HG02852 (cell line): ENCODE results near the gene UGT2A3.
"Not testable (repeated sequence)": the region's sequence is repeated elsewhere in the genome, so short reads cannot be mapped to it uniquely, and the experiment has no call there.

ENCODE experiments used
- ATAC-seq: cut with Tn5 transposase; IDR thresholded peaks from one replicate; pipeline ENCODE4 v1.9.1; 2021; ENCODE audit warnings: mild to moderate bottlenecking, moderate library complexity; ENCODE audit not compliant: unreplicated experiment

The UGT2A3 gene

GRCh38 chr4:68951078-68951805 is at the start of gene UGT2A3:
UGT2A3 (minus strand) TSS chr4:68951804; CDS start chr4:68951760, 44 bp downstream.
- no peak for ATAC-seq

GRCh38 chr4:68997040-68997439 is 45.4 kb upstream of the UGT2A3 start:
- no peak for ATAC-seq

- peak; percentile 56 for ATAC-seq
Measured at GRCh38 chr4:68995292-68995691, 43.7 kb upstream of the UGT2A3 start.

GRCh38 chr4:68987007-68987406 is 35.4 kb upstream of the UGT2A3 start:
- no peak for ATAC-seq

GRCh38 chr4:68985442-68985841 is 33.8 kb upstream of the UGT2A3 start:
- no peak for ATAC-seq

DNA sequence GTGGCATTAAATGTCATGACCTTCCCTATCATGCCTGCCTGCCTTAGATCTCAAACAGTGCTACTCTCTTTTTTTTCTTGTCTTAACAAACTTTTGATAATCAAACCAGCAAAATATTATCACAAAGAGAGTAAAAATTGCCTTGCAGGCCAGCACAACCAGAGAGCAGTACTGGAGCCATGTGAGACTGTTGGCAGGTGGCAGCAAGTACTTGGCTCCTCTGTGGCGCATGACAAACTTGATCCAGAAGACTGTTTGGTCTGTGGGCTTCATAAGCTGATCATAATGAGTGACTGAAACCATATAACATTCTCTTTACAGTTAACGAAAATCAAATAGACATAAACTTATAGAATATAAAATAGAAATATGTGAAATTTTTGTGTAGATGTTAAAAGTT is 33.3 kb upstream of the UGT2A3 start:
- no peak for ATAC-seq

DNA sequence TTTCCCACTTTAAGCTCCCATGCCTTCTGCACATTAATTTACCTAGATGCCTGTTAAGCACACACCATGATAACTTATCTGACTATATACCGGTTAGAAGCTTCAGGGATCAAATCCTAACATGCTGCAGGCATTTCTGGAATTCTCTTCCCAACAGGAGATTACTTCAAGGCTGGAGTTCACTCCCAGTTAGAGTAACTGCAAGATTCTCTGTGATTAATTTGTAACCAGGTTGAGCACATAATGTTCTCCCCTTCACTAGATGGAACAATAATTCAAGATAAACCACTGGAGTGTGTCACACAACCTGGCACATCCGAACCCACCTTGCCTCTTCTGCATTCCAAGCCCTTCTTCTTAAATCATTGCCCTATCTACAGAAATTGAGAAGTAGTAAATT is 11.8 kb upstream of the UGT2A3 start:
- no peak for ATAC-seq

DNA sequence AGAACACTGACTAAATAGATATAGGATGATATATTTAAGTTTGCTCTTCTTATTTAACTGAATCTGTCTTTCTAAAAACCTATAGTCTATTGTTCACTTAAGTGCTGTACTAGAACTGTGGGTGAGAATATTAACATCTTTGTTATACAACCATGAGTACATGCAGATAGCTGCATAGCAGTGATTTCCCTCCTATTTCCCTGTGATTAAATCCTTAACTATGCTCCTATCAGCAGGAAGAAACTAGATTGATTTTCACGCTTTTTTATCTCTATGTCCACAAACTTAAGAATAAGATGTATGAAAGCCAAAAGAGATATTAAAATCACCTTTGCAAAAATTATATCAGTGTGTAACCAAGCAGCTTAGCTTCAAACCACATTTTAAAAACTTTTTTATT is 11.3 kb upstream of the UGT2A3 start:
- no peak for ATAC-seq

- ATAC-seq, result no peak
Measured at GRCh38 chr4:68960294-68961163, 8.9 kb upstream of the UGT2A3 start.

DNA sequence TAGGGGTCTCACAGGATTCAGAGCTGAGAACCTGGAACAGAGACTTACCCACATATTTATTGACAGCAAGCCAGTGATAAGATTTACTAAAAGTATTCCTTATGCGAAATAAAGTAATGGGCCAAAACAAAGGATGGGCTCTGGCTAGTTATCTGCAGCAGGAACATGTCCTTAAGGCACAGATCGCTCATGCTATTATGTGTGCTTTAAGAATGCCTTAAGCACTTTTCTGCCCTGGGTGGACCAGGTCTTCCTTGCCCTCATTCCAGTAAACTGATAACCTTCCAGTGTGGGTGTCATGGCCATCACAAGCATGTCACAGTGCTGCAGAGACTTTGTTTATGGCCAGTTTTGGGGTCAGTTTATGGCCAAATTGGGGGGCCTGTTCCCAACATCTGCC is 7.5 kb upstream of the UGT2A3 start:
- not testable (repeated sequence) for ATAC-seq

- no peak for ATAC-seq
Measured at GRCh38 chr4:68954126-68954525, 2.5 kb upstream of the UGT2A3 start.

- no peak for ATAC-seq
Measured at GRCh38 chr4:68953056-68953596, 1.5 kb upstream of the UGT2A3 start.

- no peak for ATAC-seq
Measured at GRCh38 chr4:68951806-68952585, 392 bp upstream of the UGT2A3 start.

DNA sequence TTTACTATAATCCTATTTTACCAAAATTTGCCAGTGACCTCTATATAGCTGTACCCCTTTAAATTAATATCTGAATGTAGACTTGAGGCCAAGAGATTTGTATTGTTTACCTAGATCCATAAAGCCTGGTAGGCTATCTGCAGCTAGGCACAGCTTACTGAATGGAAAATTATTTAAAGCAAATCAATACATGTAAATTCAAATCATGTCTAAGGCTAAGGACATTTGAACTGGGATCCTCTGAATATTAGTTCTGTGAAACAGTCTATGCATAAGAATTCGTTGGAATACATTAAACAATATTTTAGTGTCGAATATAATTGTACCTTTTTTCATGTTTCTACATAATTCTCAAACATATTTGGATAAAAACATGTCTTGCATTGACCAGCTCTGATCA is 1.6 kb downstream of the UGT2A3 start:
- no peak for ATAC-seq

GRCh38 chr4:68948985-68949384 is 2.6 kb downstream of the UGT2A3 start:
- no peak for ATAC-seq

DNA sequence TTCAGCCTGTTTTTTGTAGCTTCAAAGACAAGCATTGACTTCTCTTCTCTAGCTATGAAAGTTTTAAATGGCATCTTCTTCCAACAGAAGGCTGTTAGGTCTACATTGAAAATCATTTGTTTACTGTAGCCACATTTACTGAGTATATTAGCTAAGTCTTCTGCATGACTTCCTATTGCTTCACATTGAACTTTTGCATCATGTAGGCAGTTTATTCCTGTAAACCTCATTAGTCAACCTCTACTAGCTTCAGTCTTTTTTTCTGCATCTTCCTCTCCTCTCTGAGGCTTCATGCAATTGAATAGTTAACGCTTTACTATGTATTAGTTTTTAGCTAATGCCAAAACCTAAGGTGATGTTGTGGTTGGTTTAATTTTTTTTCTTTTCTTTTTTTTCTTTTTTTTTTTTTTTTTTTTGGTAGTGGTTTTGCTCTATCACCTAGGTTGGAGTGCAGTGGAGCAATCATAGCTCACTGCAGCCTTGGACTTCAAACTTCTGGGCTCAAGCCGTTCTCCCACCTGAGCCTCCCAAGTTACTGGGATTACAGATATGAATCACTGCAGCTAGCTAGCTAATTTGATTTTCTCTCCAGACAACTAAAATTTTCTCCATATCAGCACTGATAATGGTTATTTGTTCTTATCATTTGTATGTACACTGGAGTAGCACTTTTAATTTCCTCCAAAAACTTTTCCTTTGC is 3.4 kb downstream of the UGT2A3 start:
- no peak for ATAC-seq

GRCh38 chr4:68929076-68929737 is 22.4 kb downstream of the UGT2A3 start:
- no peak for ATAC-seq

DNA sequence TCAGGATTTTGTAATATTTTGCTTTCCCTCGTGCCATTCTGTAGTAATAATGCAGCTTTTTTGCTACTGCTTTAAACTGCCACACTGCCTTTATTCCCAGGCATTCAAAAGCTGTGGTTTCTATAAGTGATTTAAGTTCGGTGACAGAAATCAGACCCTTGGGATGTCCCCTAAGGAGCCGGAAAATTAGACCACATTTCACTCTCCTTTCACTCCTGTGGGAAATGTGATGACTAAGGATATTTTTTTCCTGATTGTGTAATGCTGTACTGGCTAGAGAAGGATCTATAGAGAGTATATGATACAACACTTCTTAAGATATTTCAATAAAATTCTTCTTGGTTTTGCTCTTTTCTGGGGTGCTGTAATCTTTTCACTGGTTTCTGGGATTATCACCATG is 24.4 kb downstream of the UGT2A3 start:
- no peak for ATAC-seq

DNA sequence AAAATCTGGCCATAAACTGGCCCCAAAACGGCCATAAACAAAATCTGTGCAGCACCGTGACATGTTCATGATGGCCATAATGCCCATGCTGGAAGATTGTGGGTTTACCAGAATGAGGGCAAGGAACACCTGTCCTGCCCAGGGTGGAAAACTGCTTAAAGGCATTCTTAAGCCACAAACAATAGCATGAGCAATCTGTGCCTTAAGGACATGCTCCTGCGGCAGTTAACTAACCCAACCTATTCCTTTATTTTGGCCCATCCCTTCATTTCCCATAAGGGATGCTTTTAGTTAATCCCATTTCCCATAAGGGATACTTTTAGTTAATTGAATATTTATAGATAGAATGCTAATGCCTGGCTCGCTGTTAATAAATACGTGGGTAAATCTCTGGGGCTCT is 29.4 kb downstream of the UGT2A3 start:
- not testable (repeated sequence) for ATAC-seq

- no peak for ATAC-seq
Measured at GRCh38 chr4:68921051-68921450, 30.6 kb downstream of the UGT2A3 start.
